Measurements from ENCODE around the gene MEF2D.

DNA sequence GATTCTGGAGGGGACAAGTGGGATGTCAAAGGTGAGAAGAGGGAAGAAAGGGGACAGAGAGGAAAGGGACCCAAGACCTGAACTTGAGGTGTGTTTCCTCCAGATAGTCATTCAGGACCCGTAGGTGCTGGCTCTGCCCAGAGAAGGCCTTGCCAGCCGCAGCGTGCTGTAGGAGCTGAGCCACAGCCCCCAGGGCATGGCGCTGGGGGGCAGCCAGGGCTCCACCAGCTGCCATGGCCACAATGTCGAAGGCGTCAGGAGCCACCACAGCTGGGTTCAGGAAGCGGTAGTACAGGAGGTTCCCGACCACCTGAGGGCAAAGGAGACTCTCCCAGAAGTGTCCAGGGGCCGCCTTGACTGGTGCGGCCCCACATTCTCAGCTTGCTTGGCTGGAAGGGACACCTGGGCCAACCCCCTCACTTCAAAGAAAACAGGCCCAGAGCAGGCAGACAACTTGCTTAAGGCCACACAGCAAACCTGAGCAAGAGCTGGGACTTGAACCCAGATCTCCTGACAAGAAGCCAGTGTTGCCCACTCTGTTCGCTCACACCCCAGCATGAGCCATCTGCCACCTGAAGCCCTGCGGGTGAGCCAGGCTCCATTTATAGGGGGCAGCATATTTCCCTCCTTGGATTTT, 34.0 kb upstream of the MEF2D start:
- TF ChIP-seq TCF12 (IDR thresholded peaks at IDR 0.05; ENCODE audit: low read depth) (no peak), EP300 (IDR thresholded peaks at IDR 0.05; ENCODE audit: borderline replicate concordance) (no peak), CREB1 (IDR thresholded peaks at IDR 0.05; ENCODE audit: low read depth) (no peak), ZBTB7A (IDR thresholded peaks at IDR 0.05; ENCODE audit: low read depth) (no peak), TAF1 (IDR thresholded peaks at IDR 0.05; ENCODE audit: low read depth) (no peak), YY1 (IDR thresholded peaks at IDR 0.05; ENCODE audit: low read depth) (no peak), CEBPB (IDR thresholded peaks at IDR 0.05) (no peak), EGR1 (IDR thresholded peaks at IDR 0.05) (no peak), NFIC (IDR thresholded peaks at IDR 0.05) (no peak)
- TF ChIP-seq, protein P1, sequence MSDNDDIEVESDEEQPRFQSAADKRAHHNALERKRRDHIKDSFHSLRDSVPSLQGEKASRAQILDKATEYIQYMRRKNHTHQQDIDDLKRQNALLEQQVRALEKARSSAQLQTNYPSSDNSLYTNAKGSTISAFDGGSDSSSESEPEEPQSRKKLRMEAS (IDR thresholded peaks at IDR 0.05): no peak
- TF ChIP-seq, protein P2, sequence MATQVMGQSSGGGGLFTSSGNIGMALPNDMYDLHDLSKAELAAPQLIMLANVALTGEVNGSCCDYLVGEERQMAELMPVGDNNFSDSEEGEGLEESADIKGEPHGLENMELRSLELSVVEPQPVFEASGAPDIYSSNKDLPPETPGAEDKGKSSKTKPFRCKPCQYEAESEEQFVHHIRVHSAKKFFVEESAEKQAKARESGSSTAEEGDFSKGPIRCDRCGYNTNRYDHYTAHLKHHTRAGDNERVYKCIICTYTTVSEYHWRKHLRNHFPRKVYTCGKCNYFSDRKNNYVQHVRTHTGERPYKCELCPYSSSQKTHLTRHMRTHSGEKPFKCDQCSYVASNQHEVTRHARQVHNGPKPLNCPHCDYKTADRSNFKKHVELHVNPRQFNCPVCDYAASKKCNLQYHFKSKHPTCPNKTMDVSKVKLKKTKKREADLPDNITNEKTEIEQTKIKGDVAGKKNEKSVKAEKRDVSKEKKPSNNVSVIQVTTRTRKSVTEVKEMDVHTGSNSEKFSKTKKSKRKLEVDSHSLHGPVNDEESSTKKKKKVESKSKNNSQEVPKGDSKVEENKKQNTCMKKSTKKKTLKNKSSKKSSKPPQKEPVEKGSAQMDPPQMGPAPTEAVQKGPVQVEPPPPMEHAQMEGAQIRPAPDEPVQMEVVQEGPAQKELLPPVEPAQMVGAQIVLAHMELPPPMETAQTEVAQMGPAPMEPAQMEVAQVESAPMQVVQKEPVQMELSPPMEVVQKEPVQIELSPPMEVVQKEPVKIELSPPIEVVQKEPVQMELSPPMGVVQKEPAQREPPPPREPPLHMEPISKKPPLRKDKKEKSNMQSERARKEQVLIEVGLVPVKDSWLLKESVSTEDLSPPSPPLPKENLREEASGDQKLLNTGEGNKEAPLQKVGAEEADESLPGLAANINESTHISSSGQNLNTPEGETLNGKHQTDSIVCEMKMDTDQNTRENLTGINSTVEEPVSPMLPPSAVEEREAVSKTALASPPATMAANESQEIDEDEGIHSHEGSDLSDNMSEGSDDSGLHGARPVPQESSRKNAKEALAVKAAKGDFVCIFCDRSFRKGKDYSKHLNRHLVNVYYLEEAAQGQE (IDR thresholded peaks at IDR 0.05; ENCODE audit: low read depth): no peak
- TF ChIP-seq, protein P3, sequence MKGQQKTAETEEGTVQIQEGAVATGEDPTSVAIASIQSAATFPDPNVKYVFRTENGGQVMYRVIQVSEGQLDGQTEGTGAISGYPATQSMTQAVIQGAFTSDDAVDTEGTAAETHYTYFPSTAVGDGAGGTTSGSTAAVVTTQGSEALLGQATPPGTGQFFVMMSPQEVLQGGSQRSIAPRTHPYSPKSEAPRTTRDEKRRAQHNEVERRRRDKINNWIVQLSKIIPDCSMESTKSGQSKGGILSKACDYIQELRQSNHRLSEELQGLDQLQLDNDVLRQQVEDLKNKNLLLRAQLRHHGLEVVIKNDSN (IDR thresholded peaks at IDR 0.05): no peak
